Daoy (cell line): Measurements from ENCODE around the gene PDZD2. TPM values are rescaled to one million over a fixed set of nuclear protein-coding genes. Genes with fewer than 3 reads are reported as not detected.
"Not testable (repeated sequence)": the region's sequence is repeated elsewhere in the genome, so short reads cannot be mapped to it uniquely, and the experiment has no call there.

Source experiments
- DNase-seq: peaks from one replicate; pipeline ENCODE4 v3.0.0-alpha.2; 2015; ENCODE audit warnings: low read depth
- total RNA-seq: library from RNA; depleted of rRNA; stranded (reverse); fragments of >200 nt; shearing (Covaris generic); gene quantifications from 2 replicates; pipeline ENCODE4 v1.2.3, GENCODE V29; 2014

Gene PDZD2
- total RNA-seq, 1 experiment from 2014 or later = 0.91 TPM

DNA sequence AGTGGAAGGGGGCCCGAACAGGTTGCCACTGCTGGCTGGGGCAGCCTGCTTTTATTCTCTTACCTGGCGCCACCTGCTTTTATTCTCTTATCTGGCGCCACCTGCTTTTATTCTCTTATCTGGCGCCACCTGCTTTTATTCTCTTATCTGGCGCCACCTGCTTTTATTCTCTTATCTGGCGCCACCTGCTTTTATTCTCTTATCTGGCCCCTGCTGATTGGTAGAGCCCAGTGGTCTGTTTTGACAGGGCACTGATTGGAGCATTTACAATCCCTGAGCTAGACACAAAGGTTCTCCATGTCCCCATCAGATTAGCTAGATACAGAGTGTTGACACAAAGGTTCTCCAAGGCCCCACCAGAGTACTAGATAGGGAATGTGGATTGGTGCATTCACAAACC, 52.5 kb downstream of the PDZD2 start:
- DNase-seq = not testable (repeated sequence)

DNA sequence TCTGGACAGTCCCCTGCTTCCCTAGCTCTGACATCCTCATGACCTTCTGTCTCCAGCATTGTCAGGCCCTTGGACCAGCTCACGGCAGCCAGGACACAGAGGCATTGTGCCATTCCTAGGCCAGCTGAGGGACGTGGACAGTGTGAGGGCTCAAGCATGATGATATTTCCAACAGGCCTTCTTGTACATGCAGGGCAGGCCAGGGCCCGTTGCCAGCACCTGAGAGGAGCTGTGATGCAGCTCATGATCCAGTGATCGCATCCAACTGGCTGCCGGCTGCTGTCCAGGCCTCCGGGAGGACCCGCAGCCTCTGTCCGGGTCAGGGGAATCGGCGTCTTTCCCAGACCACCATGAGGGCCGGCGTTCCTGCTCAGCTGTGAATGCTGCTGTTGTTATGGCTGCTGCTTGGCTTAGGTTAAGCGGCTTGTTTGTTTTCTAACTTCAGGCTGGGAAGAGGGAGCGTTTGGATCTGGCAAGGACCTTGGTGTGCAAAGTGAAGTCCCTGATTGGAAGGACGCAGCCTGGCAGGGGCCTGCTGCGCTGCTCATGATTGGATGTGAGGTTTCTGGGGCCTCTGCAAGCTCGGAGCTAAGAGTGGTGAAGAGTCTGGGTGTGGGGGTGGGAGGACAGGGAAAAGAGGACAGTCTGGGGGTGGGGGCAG, 53.8 kb downstream of the PDZD2 start:
- no peak for DNase-seq

DNA sequence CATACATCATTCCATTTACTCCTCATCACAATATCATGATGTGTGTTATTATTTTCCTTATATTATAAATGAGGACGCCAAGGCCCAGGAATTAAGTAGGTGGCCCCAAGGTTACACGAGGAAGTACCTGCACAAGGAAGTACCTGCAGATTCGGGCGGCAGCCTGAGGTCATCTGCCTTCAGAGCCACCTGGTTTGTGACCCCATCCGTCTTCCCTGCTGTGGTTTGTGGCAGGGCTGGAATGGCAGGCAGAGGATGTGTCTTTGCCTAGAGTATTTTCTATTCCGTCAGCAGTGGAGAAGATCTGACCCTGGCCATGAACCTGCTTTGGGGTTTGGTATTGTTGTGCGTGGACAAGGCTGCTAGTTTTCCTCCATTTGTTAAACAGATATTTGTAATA, 59.7 kb downstream of the PDZD2 start:
- no peak for DNase-seq

DNA sequence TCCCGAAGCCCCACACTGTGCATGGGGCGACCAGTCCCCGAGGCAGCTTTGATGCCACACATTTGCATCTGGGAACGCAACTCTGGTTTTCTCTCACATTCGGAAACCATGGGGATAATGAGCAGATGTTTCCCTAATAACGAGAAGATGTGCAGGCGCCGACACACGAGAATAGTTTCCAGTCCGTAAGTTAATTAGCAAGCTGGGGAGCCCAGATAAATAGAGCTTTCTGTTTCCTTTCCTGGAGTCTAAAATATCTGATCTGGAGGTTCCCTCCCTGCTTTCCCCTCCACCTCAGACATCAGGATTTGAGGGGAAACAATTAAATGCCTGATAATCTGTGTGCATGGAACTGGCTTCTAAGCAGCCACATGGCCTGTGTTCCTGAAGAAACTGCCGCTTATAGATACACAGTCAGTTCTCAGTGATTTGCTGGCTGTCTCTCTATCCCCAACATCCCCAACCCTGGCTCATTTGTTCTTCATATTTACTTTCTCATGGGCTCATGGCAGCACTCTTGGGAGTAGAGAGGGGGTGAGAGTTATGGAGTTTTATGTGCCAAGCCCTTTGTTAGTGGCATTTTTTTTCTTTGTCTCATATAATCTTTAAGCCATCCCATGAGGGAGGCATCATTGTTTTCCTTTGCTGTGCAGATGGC, 62.8 kb downstream of the PDZD2 start:
- no peak for DNase-seq

DNA sequence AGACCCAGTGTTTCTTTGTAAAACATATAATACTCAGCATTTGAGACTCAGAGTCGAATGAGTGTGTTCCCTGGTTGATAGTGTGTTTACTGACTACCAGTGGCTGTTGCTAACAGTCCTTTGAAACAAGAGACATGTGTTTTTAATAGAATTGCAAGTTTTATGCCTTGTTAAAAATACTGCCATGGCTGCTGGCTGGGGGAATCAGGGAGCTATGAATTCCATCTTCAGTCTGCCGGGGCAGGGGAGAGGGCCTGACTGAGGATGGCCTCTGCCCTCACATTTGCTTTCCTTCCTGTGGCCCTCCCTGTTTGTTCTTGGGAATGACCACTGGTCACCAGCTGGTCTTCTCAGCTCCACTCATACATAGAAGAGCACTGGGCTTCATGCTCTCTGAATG, 63.8 kb downstream of the PDZD2 start:
- DNase-seq = no peak

DNA sequence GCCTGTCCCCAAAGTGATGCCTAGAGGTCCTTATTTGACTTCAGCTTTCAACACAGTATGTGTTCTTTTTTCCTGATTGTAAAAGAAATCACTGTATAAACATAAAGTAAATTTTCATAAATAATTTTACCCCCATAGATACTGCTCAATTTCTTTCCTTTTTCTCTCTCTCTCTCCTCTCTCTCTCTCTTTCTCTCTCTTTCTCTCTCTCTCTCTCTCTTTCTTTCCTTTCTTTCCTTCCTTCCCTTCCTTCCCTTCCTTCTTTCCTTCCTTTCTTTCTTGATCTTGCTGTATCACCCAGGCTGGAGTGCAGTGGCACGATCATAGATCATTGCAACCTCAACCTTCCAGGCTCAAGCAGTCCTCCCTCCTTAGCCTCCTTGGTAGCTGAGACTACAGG, 64.8 kb downstream of the PDZD2 start:
- DNase-seq = no peak

DNA sequence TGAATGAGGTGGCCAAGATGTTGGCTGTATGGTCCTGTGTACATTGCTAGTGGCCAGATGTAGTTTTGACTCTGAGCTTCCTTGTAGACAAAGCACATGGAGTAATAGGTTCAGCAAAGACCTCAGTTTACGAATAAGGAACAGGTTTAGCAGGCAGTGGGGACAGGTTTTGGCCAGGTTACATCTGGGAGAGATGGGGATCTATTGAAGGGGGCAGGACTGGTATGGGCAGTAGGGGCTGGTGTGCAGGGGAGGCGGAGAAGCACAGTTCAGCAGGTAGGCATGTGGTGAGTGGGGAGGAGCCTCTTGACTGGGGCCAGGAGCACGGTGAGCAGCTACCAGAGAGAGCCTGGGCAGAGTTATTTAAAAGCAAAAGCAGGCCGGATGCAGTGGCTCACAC, 67.3 kb downstream of the PDZD2 start:
- no peak for DNase-seq

DNA sequence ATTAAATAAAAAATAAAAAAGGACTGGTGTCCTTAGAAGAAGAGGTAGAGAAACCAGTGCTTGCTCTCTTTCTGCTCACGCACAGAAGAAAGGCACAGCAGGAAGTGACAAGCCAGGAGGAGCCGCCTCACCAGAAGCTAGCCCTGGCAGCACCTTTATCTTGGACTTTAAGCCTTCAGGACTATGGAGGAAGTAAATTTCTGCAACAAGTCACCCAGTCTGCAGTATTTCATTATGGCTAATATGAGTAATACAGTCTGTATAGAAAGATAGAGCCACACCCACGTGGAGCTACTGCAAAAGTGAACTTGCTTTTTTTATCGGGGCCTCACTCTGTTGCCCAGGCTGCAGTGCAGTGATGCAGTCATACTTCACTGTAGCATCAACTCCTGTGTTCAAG, 68.4 kb downstream of the PDZD2 start:
- no peak for DNase-seq

DNA sequence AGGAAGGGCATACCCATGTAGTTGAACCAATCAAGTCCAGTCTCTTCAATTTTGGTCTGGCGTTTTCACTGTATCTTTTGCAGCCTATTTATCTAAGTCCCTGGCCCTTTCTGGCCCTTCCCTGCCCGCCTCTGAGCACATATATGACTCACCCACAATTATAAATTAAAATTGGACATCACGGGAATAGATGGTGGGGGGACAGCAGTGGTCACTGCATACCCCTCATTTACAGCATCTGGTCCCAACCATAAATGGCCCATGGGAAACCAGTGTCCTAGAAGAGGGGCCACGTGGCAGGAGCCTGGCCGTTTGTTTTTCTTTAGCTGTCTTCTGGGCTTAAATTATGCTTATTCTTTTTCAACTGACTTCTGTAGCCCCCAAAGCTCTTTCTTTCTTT, 69.2 kb downstream of the PDZD2 start:
- no peak for DNase-seq

DNA sequence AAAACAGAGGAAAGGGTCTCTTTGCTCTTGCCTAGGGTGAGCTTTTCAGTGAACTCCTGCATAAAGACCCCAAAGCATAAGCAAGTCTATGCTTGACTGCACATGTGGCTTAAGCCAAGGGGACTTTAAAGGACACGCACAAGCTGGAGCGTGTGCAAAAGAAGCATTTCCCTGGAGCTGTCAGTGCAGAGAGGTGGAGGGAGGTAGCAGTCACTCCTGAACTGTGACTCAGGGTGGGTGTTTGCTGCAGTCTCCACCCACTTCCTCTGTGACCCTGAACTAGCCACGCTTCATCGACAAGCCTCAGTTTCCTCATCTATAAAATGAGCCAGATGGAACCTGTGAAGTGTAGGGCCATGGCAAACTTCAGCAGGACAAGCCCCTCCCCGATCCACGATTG, 72.4 kb downstream of the PDZD2 start:
- DNase-seq = no peak

DNA sequence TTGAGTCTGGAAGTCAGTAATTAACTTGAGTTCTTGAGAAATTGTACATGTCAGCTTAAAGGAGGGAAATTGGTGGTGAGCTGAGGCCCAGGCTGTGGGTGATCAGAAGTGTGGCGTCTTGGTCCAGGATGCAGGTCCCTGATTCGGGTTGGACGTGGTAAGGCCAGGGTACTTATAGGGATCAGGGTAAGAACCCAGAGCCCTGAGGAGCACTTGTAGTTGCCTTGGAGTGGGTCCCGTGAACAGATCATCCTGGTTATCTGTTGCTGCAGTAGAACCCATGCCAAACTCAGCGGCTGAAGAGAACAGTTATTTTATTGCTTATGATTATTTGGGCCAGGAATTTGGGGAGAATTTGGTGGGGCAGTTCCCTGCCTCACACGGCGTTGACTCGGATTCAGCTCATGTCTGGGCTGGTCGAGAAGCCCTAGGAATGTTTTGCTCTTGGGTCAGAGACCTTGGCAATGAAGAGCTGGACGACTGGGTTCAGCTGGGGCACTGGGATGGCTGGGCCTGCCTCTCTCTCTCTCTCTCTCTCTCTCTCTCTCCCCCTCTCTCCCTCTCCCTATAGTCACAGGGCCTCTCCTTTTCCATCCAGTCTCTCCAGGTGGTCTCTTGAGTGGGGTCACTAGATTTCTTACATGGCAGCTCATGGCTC, 73.1 kb downstream of the PDZD2 start:
- DNase-seq = no peak

DNA sequence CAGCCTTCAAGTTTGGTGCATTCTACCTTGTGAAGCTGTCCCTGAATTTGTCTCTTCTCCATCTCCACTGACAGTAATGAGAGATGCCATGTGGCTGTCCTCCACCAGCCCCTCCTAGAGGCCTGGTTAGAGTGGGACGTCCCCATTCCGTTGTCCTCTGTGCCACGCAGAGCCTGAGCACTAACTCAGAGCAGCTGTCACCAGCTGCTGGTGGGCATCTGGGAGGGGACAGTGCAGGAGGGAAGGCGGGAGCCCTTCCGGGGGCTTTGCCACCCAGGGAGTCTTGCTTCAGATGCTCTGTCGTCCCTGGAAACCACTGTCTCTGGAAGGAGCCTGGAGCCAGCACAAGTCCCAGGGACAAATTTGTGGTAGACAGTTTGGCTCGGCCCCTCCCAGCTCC, 78.6 kb downstream of the PDZD2 start:
- no peak for DNase-seq

DNA sequence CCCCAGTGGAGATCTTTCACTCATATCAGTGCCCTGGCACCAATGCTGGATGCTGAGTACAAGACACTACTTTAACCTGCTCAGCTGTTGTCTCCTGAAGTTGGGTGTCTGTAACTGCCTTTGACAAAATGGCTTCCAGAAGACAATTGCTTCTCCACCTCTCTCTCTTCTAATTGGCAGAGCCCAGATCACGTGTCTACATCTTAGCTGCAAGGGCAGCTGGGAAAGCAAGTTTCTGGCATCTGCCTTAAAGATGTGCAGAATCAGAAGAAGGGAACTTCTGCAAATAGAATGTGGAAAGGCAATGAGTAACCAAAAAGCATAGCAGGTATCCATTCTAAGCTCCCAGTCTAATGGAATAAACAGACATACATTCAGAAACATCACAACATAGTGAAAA, 81.1 kb downstream of the PDZD2 start:
- no peak for DNase-seq

DNA sequence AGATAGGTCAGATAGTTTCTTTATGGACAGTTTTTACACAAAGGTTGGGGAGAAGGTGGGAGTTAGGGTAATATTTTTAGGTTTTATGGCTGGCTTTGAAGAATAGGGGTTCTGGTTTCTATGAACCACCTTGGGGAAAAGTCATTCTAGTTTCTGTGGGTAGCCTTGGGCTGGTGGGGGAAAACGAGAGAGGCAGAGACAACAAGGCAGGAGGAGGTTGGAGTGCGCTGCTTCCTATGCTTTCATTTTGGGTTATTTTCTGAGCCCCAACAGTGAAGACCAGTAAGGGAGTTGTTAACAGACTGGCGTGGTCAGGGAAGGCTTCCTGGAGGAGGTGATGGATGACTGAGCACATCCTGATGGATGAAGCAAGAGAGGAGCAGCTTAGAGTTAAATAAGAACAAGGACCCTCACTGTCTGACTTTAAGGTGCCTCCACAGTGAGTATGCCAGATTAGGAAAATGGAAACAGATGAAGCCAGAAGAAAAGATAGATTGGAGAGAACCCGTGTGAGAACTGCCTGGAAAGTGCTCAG, 81.9 kb downstream of the PDZD2 start:
- DNase-seq = no peak

DNA sequence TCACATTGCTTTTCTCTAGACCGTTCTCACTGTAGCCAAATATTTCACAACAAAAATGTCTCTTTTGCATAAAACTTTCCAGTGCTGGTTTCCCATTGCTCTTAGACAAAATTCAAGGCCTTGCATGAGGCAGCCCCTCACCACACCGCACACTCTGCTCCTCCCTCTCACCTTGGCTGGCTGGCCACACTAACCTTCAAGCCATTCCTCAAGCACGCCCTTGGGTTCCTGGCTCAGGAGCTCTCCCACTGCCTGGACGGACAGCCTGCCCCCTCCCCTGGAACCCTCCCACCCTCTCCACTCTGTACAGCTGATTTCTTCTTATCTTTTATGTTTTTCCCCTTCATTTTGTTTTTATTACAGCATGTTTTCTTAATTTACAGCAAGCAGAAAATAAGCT, 83.2 kb downstream of the PDZD2 start:
- DNase-seq = no peak

DNA sequence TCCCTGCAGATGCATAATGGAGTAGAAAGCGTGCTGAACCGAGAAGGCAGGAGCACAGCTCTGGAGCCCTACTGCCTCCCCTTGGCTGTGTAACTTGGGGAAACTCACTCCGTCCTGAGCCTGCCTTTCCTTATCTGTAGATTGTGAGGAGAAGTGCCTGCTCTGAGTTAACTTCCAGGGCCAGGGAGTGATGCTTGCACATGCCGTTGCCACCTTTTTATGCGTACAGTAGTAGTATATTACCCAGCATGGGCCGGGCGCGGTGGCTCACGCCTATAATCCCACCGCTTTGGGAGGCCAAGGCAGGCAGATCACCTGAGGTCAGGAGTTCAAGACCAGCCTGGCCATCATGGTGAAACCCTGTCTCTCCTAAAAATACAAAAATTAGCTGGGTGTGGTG, 87.1 kb downstream of the PDZD2 start:
- DNase-seq = no peak

DNA sequence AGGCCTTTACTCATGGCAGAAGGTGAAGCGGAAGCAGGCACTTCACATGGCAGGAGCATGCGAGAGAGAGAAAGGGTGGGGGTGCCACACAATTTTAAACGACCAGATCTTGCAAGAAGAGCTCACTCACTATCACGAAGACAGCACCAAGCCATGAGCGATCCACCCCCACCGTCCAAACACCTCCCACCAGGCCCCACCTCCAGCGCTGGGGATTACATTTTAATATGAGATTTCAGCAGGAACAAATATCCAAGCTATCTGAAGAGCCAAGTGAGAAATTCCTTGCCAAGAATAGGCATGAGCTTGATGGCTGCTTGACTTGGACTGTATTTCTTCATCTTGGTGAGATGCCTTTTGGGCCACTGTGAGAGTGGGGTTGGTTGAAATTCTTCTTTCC, 88.0 kb downstream of the PDZD2 start:
- no peak for DNase-seq

DNA sequence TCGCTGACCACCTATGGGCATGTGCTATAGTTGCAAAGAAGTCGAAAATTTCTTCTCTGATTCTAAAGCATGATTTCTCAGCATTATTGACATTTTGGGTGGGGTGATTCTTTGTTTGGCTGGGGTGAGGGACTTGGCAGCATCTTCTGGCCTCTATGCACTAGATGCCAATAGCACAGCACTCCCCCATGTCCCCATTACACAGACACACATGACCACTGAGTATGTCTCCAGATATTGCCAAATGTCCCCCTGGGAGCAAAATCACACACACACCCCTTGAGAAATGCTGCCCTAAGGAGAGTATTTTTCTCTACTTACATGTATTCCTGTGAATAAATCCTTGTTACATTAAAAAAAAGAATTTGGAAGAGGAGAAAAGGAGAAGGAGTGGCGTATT, 89.1 kb downstream of the PDZD2 start:
- no peak for DNase-seq

DNA sequence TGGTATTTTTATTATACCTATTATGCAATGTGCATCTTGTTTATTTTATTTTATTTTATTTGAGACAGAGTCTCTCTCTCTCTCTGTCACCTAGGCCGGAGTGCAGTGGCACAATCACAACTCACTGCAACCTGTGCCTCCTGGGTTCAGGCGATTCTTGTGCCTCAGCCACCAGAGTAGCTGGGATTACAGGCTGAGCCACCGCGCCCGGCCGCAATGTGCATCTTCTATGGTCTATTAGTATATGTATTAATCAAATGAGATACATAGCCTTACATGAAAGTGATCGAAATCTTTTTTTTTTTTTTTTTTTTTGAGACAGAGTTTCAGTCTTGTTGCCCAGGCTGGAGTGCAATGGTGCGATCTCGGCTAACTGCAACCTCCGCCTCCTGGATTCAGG, 89.9 kb downstream of the PDZD2 start:
- DNase-seq = not testable (repeated sequence)

DNA sequence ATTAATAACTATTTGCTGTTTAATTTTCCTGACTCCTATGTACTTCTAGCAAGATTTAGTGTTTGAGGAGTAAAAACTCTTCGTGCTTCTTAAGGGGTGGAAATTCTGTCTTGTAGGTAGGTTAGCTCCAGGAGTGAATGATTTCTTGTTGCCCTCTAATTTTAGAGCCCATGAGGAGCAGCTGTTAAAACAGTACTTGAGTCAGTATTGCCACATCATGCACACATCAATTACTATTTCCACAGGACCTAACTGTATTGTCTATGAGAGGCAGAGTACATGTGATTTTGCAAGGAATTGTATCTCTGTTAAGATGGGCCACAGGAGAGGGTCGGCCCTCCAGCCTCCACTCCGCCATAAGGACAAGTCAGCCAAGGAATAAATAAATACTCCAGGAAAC, 91.2 kb downstream of the PDZD2 start:
- no peak for DNase-seq

DNA sequence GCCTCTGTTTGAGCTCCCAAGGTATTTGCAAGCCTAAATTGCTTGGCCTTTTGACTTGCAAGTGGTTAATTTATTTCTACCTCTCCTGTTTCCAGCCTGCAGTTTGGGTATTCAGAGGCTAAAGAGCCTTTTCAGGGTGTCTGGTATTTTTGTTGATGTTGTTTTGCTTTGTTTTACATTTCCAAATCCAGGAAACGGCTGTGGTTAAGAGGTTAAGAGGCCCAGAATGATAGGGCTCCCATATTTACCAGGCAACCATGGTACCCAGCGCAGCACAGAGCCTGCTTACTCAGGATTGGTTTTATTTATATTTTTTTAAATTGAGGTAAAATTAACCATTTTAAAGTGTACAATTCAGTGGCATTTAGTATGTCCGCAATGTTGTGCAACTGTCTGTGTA, 92.1 kb downstream of the PDZD2 start:
- DNase-seq = no peak

DNA sequence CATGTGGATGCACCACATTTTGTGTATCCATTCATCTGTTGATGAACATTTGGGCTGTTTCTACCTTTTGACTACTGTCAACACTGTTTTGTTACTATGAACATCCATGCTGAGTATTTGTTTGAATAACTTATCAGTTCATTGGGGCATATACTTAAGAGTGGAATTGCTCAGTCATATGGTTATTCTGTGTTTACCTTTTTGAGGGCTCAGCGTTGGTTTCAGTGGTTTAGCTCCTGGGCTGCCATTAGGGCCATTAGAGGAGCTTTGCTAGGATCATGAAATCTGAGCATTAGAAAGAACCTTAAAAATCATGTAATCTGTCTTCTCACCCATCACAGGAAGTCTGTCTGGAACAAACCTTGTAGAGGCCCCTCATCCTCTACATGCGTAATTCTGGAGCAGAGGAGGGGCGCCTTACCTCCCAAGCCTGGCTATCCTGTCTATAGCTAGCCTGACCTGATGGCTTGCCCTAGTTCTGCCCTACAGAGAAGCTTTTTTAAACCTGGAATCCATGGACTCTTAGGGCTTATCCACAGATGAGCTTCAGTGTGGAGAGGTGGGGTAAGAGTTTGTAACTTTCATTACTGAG, 92.9 kb downstream of the PDZD2 start:
- no peak for DNase-seq

DNA sequence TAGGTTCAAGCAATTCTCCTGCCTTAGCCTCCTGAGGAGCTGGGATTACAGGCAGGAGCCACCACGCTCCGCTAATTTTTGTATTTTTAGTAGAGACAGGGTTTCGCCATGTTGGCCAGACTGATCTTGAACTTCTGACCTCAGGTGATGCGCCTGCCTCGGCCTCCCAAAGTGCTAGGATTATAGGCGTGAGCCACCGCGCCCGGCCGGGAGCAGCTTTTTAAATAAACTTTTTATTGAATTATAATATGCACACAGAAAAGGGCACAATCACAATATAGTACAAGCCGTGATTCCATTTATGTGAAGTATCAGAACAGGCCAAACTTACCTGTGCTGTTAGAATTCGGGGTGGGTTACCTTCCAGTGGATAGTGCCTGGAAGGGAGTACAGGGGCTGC, 93.9 kb downstream of the PDZD2 start:
- not testable (repeated sequence) for DNase-seq
